IMR-90 (cell line): ENCODE results near the gene ALKBH5. TPM values are rescaled to one million over a fixed set of nuclear protein-coding genes. Genes with fewer than 3 reads are reported as not detected.

Experiments used
- ATAC-seq: fragments of 200-7000 bp; cut with Tn5 transposase; 2 replicates; pipeline ENCODE4 v1.9.1; 2020; ENCODE audit warnings: low read depth, mild to moderate bottlenecking, moderate library complexity
- BruUV-seq: library from RNA; stranded (reverse); fragments of 400-500 nt; replicated peaks from 2 replicates; lab custom pipeline; 2021; lab: Mats Ljungman, UMichigan
- CTCF ChIA-PET: fragments of 300-600 bp; formaldehyde crosslinking; extraction: SDS; loops from one replicate; lab custom pipeline; 2021; ENCODE audit warnings: antibody characterized with exemption; lab: Yijun Ruan, JAX
- POLR2A ChIA-PET: fragments of 300-600 bp; sonication (Branson Sonifier 250); formaldehyde crosslinking; loops from one replicate; lab custom pipeline; 2022; ENCODE audit warnings: antibody characterized with exemption; ENCODE audit not compliant: unreplicated experiment; lab: Charles Lee
- DNase-seq: peaks from one replicate; pipeline ENCODE4 v3.0.0; 2013
- H2AFZ ChIP-seq: replicated peaks from 2 replicates; pipeline ENCODE3; 2013; ENCODE audit warnings: low read length, mild to moderate bottlenecking; ENCODE audit not compliant: poor library complexity
- H2AK5ac ChIP-seq: 2 replicates; pipeline ENCODE4 v1.6.1; 2013; ENCODE audit warnings: low read depth, low read length, inconsistent platforms
- H2AK9ac ChIP-seq: replicated peaks from 2 replicates; pipeline ENCODE3; 2013; ENCODE audit warnings: mild to moderate bottlenecking, low read depth, low read length, moderate library complexity; ENCODE audit not compliant: poor library complexity
- H2BK120ac ChIP-seq: 2 replicates; pipeline ENCODE4 v1.6.1; 2013; ENCODE audit warnings: low read depth, low read length, inconsistent platforms
- H2BK15ac ChIP-seq: 3 replicates; pipeline ENCODE4 v1.6.1; 2013; ENCODE audit warnings: low read depth, low read length, inconsistent platforms
- H2BK20ac ChIP-seq: 2 replicates; pipeline ENCODE4 v1.6.1; 2013; ENCODE audit warnings: low read depth, mild to moderate bottlenecking, inconsistent platforms, low read length, moderate library complexity
- H2BK5ac ChIP-seq: 2 replicates; pipeline ENCODE4 v1.6.1; 2013; ENCODE audit warnings: mild to moderate bottlenecking, low read depth, low read length, inconsistent platforms; ENCODE audit not compliant: poor library complexity, severe bottlenecking
- H3K14ac ChIP-seq: replicated peaks from 2 replicates; pipeline ENCODE4 v1.6.1; 2013; ENCODE audit warnings: low read depth, low read length, inconsistent platforms
- H3K18ac ChIP-seq: 2 replicates; pipeline ENCODE4 v1.6.1; 2013; ENCODE audit warnings: low read depth, low read length, control low read depth
- H3K23ac ChIP-seq: 2 replicates; pipeline ENCODE4 v1.6.1; 2013; ENCODE audit warnings: low read depth, low read length, inconsistent platforms
- H3K27ac ChIP-seq: 2 replicates; pipeline ENCODE4 v1.5.1; 2013; ENCODE audit warnings: mild to moderate bottlenecking, control low read depth, low read length; ENCODE audit not compliant: insufficient read depth
- H3K27me3 ChIP-seq: 2 replicates; pipeline ENCODE4 v1.6.1; 2013; ENCODE audit warnings: low read length; ENCODE audit not compliant: control insufficient read depth, insufficient read depth
- H3K36me3 ChIP-seq: 2 replicates; pipeline ENCODE4 v1.6.1; 2013; ENCODE audit warnings: low read length, mixed read lengths; ENCODE audit not compliant: control insufficient read depth, insufficient read depth
- H3K4ac ChIP-seq: 2 replicates; pipeline ENCODE4 v1.6.1; 2013; ENCODE audit warnings: low read depth, low read length, inconsistent platforms
- H3K4me1 ChIP-seq: 2 replicates; pipeline ENCODE4 v1.6.1; 2013; ENCODE audit warnings: low read length, mixed read lengths; ENCODE audit not compliant: control insufficient read depth, insufficient read depth
- H3K4me2 ChIP-seq: 2 replicates; pipeline ENCODE4 v1.6.1; 2013; ENCODE audit warnings: low read depth, mild to moderate bottlenecking, control low read depth, low read length, moderate library complexity
- H3K4me3 ChIP-seq: 2 replicates; pipeline ENCODE4 v1.5.1; 2013; ENCODE audit warnings: low read depth, mild to moderate bottlenecking, control low read depth, low read length, moderate library complexity; ENCODE audit not compliant: insufficient read depth
- H3K56ac ChIP-seq: 2 replicates; pipeline ENCODE4 v1.6.1; 2013; ENCODE audit warnings: low read length, inconsistent platforms; ENCODE audit not compliant: insufficient read depth; ENCODE audit errors: extremely low read depth
- H3K79me1 ChIP-seq, 2 experiments: 2 replicates each; pipeline ENCODE4 v1.6.1; 2013; ENCODE audit warnings: low read length in 2 of 2, inconsistent platforms in 1 of 2, low read depth in 1 of 2
- H3K9ac ChIP-seq: 2 replicates; pipeline ENCODE4 v1.6.1; 2013; ENCODE audit warnings: low read depth, low read length, control low read depth
- H3K9me1 ChIP-seq: 2 replicates; pipeline ENCODE4 v1.6.1; 2013; ENCODE audit warnings: low read length, inconsistent platforms; ENCODE audit not compliant: insufficient read depth
- H3K9me3 ChIP-seq: 2 replicates; pipeline ENCODE4 v1.6.1; 2013; ENCODE audit warnings: low read length; ENCODE audit not compliant: control insufficient read depth, insufficient read depth
- H4K20me1 ChIP-seq: 2 replicates; pipeline ENCODE4 v1.6.1; 2013; ENCODE audit warnings: low read length, inconsistent platforms; ENCODE audit not compliant: insufficient read depth
- H4K5ac ChIP-seq: 2 replicates; pipeline ENCODE4 v1.6.1; 2013; ENCODE audit warnings: mild to moderate bottlenecking, low read depth, low read length, control low read depth
- H4K8ac ChIP-seq, 2 experiments: 2 replicates each; pipeline ENCODE4 v1.6.1; 2013; ENCODE audit warnings: low read depth in 2 of 2, low read length in 2 of 2, control low read depth in 1 of 2, inconsistent platforms in 1 of 2
- H4K91ac ChIP-seq: 2 replicates; pipeline ENCODE4 v1.6.1; 2013; ENCODE audit warnings: low read depth, low read length, inconsistent platforms; ENCODE audit not compliant: insufficient read depth
- MAFK ChIP-seq: IDR thresholded peaks from 2 replicates; pipeline ENCODE4 v1.6.1; 2012; ENCODE audit warnings: low read depth, low read length, improper control_type of control experiment
- RFX5 ChIP-seq: IDR thresholded peaks from 2 replicates; pipeline ENCODE4 v1.8.0; 2012; ENCODE audit warnings: low read depth, mild to moderate bottlenecking, low read length, moderate library complexity
- WGBS, 2 experiments: methylation state at CpG; one replicate each; pipeline versions ENCODE4 v1.1.5 to v1.1.7; 2013; ENCODE audit warnings: missing lambda C conversion rate in 2 of 2; ENCODE audit not compliant: insufficient read length in 1 of 2; ENCODE audit errors: extremely low coverage in 2 of 2; 5-methylcytosine and 5-hydroxymethylcytosine counted together
- dilution Hi-C: fragments of 300-500 bp; cut with HindIII; formaldehyde crosslinking; loops from one replicate; pipeline ENCODE4 v1.14.3; 2018; ENCODE audit warnings: low sequenced_read_pairs; ENCODE audit not compliant: unreplicated experiment
- in situ Hi-C: fragments of 300-500 bp; cut with MboI; formaldehyde crosslinking; loops from 3 replicates; pipeline ENCODE4 v1.14.3; 2019; ENCODE audit warnings: low sequenced_read_pairs, inconsistent platforms, mixed read lengths
- intact Hi-C: fragments of 100-400 bp; cut with micrococcal nuclease; formaldehyde crosslinking; loops from 2 replicates; pipeline ENCODE4 v1.10.0; 2022
- polyA plus RNA-seq, 3 experiments: library from polyadenylated mRNA; depleted of rRNA; stranded (reverse); fragments of >200 nt; gene quantifications; 2 replicates each; pipeline ENCODE4 v1.2.3, GENCODE V29; 2012; ENCODE audit warnings: low replicate concordance in 1 of 3
- total RNA-seq: library from RNA; depleted of rRNA; stranded (reverse); fragments of >200 nt; gene quantifications from 2 replicates; pipeline ENCODE4 v1.2.3, GENCODE V29; 2012

The ALKBH5 gene
- total and polyA plus RNA-seq, 2 of the 4 experiments (the other 2 are of a cell fraction), result 57.6 to 79.6 TPM

DNA sequence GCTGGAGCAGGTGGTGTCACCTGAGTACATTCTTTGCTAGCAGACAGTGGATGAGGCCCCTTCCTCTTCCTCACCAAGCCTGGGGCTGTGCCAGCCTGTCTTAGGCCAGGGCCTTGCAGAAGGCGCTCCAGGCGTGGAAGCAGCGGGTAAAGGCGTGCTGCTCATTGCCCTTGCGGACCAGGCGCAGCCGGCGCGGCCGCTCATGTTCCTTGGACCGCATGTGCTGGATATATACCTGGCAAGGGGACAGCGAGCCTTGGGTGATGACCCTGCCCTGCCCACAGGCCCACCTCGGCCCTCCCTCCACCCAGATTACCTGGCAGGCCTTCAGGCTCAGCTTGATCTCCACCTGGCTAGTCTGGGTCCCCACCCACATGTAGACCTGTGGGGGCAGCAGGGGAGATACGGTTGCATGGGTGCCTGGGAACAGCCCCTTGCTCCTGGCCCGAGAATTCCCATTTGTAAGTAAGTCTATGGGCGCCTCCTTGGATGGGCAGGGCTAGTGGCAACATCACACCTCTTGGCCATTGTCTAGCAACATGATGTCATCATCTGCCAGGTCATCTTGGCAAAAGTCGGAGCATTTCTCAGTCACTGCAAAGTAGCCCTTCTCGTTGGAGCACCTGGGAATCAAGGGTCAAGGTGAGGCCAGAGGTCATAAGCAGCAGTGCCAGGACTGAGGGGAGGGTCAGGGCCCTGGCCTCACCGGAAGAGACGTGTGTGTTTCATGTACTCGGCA lies 61.6 kb downstream of the ALKBH5 start:
- BruUV-seq, result no TSS peak
- no peak for ATAC-seq
- Histone ChIP-seq H3K4me1 (no peaks in the 10 kb centered on the region), H3K23ac (no peak overlapping the region), H3K9ac (no peak overlapping the region), H3K4me3 (no peak overlapping the region), H4K20me1 (peaks cover 35% of the 10 kb centered on the region), H2AK5ac (no peak overlapping the region), H3K27ac (no peak overlapping the region), H2AFZ (peak overlapping the region; percentile 32), H2BK120ac (no peak overlapping the region), H3K56ac (no peak overlapping the region), H2AK9ac (no peak overlapping the region), H3K14ac (no peak overlapping the region), H3K79me1 (peaks cover 3 to 20% of the 10 kb centered on the region in 2 experiments; a peak in 2 of 4 replicates), H3K9me3 (no peaks in the 10 kb centered on the region), H4K91ac (no peak overlapping the region), H3K4ac (no peak overlapping the region), H3K18ac (no peak overlapping the region), H3K27me3 (no peaks in the 10 kb centered on the region), H2BK5ac (no peak overlapping the region), H4K5ac (no peak overlapping the region), H2BK20ac (no peak overlapping the region), H3K4me2 (no peak overlapping the region), H3K36me3 (peaks cover 79% of the 10 kb centered on the region), H3K9me1 (peaks cover 3% of the 10 kb centered on the region), H2BK15ac (no peak overlapping the region), H4K8ac (no peak overlapping the region)
- WGBS, 2 experiments, result 80% methylated on average over 7 of the region's 21 CpGs; no CpG with 5 or more reads in 1 of the 2 experiments
- intact Hi-C loops (no loop called here), in situ Hi-C loops (no loop called here), dilution Hi-C loops (no loop called here)
- TF ChIP-seq MAFK, result no peak
- peak; percentile 57; the same call in 1 of the 2 replicates for TF ChIP-seq RFX5
- no peak for DNase-seq
- CTCF ChIA-PET, result no interaction called here
- POLR2A ChIA-PET, result no interaction called here
